Measurements from ENCODE around the gene SLC9A9. TPM values are rescaled to one million over a fixed set of nuclear protein-coding genes. Genes with fewer than 3 reads are reported as not detected.

The SLC9A9 gene
- total and polyA plus RNA-seq, 2 of the 8 experiments (the other 6 are each of a cell fraction or from before 2014, with no cell fraction given): 0.48 to 1.1 TPM

DNA sequence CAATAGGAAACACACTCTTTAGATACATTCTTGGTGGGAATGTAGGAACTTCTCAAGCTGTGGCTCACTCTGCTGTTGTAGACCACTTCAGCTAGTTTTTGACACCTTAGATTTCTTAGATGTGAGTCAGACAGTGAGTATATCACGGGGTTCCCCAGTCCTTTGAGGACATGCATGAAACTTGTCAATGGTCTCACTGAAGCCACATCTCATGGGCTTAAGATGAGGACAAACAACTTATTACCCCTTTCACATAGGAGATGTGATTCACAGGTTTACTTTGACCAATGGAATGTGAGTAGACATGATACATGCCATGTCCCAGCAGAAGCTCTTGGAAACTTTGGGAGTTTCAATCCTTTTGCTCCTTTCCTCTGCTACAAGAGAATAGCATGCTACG lies 403.1 kb downstream of the SLC9A9 start:
- DNase-seq (ENCODE audit: low read depth in 1 of 2, low spot score in 2 of 2): no peak
- Histone ChIP-seq H4K91ac (replicated peaks; ENCODE audit: insufficient read length, low read length) (no peak overlapping the region), H3K18ac (ENCODE audit: extremely low read depth, low read length) (no peak overlapping the region), H4K5ac (ENCODE audit: insufficient read length, low read depth, low read length) (no peak overlapping the region), H3K4me3 (ENCODE audit: extremely low read depth in 1 of 4, insufficient read depth in 2 of 4, low read depth in 3 of 4, low read length in 4 of 4) (no peak overlapping the region), H3K36me3 (ENCODE audit: control insufficient read depth in 2 of 4, insufficient read depth in 4 of 4, low read length in 3 of 4) (no peaks in the 10 kb centered on the region), H2BK20ac (ENCODE audit: low read length) (no peak overlapping the region), H3K9ac (replicated peaks in 1 of 4; ENCODE audit: extremely low read depth in 1 of 4, low read depth in 3 of 4, low read length in 3 of 4) (no peak overlapping the region), H2BK120ac (replicated peaks; ENCODE audit: low read depth, low read length) (no peak overlapping the region), H3K56ac (replicated peaks; ENCODE audit: insufficient read length, low read depth, low read length) (no peak overlapping the region), H3K9me3 (ENCODE audit: insufficient read depth in 2 of 2, low read depth in 1 of 2, low read length in 1 of 2) (no peaks in the 10 kb centered on the region), H2BK5ac (ENCODE audit: low read depth, low read length) (no peak overlapping the region), H3K27me3 (replicated peaks in 1 of 4; ENCODE audit: control insufficient read depth in 3 of 4, extremely low read depth in 1 of 4, insufficient read depth in 3 of 4, low read length in 3 of 4) (no peaks in the 10 kb centered on the region), H3K79me1 (ENCODE audit: low read depth, low read length) (no peaks in the 10 kb centered on the region), H3K23ac (ENCODE audit: insufficient read length) (no peak overlapping the region), H2AK5ac (ENCODE audit: low read depth, low read length) (no peak overlapping the region), H2BK15ac (ENCODE audit: low read length) (no peak overlapping the region), H3K23me2 (ENCODE audit: low read depth, low read length) (peaks cover 3% of the 10 kb centered on the region; the same call in 1 of the 2 replicates), H4K20me1 (replicated peaks in 1 of 2; ENCODE audit: control insufficient read depth in 1 of 2, insufficient read depth in 2 of 2, low read length in 2 of 2) (no peaks in the 10 kb centered on the region), H3K4me2 (ENCODE audit: insufficient read depth in 1 of 2, low read depth in 2 of 2, low read length in 2 of 2) (no peak overlapping the region), H3K14ac (ENCODE audit: insufficient read length) (no peak overlapping the region), H4K8ac (ENCODE audit: extremely low read depth, insufficient read depth, low read length) (no peak overlapping the region), H3K27ac (ENCODE audit: low read depth, low read length) (no peak overlapping the region), H3K4me1 (replicated peaks in 1 of 4; ENCODE audit: control insufficient read depth in 3 of 4, insufficient read depth in 4 of 4, low read length in 3 of 4) (no peaks in the 10 kb centered on the region), H2AFZ (ENCODE audit: low read length) (no peak overlapping the region), H3K79me2 (ENCODE audit: control insufficient read depth in 1 of 2, insufficient read depth in 2 of 2, low read length in 2 of 2) (no peaks in the 10 kb centered on the region), H2BK12ac (ENCODE audit: low read depth, low read length) (no peak overlapping the region), H3K4ac (replicated peaks; ENCODE audit: insufficient read length, low read depth, low read length) (no peak overlapping the region)
- no peak for TF ChIP-seq KDM4A (IDR thresholded peaks at IDR 0.05; ENCODE audit: low read depth, low read length, severe bottlenecking)
- TF ChIP-seq KDM1A (IDR thresholded peaks at IDR 0.05; ENCODE audit: borderline replicate concordance, low read length): no peak
- TF ChIP-seq POLR2A (IDR thresholded peaks at IDR 0.05; ENCODE audit: control extremely low read depth in 1 of 2, low read depth in 2 of 2, low read length in 2 of 2): no peak
- no peak for TF ChIP-seq SUZ12 (IDR thresholded peaks at IDR 0.05; ENCODE audit: low read length)
- TF ChIP-seq, protein P1, sequence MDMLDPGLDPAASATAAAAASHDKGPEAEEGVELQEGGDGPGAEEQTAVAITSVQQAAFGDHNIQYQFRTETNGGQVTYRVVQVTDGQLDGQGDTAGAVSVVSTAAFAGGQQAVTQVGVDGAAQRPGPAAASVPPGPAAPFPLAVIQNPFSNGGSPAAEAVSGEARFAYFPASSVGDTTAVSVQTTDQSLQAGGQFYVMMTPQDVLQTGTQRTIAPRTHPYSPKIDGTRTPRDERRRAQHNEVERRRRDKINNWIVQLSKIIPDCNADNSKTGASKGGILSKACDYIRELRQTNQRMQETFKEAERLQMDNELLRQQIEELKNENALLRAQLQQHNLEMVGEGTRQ (IDR thresholded peaks at IDR 0.05; ENCODE audit: low read length): no peak
- TF ChIP-seq KDM5A (IDR thresholded peaks at IDR 0.05; ENCODE audit: low read length): no peak
- TF ChIP-seq CBX5 (IDR thresholded peaks at IDR 0.05; ENCODE audit: low read depth, low read length): no peak
- no peak for TF ChIP-seq TAF7 (optimal IDR thresholded peaks at IDR 0.05; ENCODE audit: borderline replicate concordance, low read depth, low read length)
- TF ChIP-seq SRF (IDR thresholded peaks at IDR 0.05; ENCODE audit: low read depth, low read length): no peak
- TF ChIP-seq NANOG (IDR thresholded peaks at IDR 0.05; ENCODE audit: insufficient read depth, low read depth, low read length, poor library complexity, severe bottlenecking): no peak
- FAIRE-seq: no peak
- CTCF ChIA-PET (ENCODE audit: partially characterized antibody): interaction anchor here (0.9 to 8.2 kb wide), 3 partner anchors 13 to 204 kb away, joined by 3 to 66 read pairs (median 6); no protein-coding TSS in a partner anchor
- POLR2A ChIA-PET (ENCODE audit: partially characterized antibody): interaction anchor here (0.7 kb wide), 1 partner anchor 18 kb away, joined by 3 read pairs; no protein-coding TSS in a partner anchor
- WGBS, 2 experiments (ENCODE audit: extremely low coverage in 1 of 2, insufficient coverage in 1 of 2, insufficient read length in 1 of 2, insufficient replicate concordance in 2 of 2, low coverage in 1 of 2, low lambda C conversion rate in 2 of 2, missing lambda C conversion rate in 1 of 2): 96% methylated on average over 2 of the region's 2 CpGs; no CpG with 5 or more reads in 1 of the 2 experiments
